K562 (cell line): ENCODE measurements around the gene FILIP1L. TPM values are rescaled to one million over a fixed set of nuclear protein-coding genes. Genes with fewer than 3 reads are reported as not detected.

Experiments used
- CREBBP ChIP-seq: IDR thresholded peaks from one replicate; pipeline ENCODE4 v1.6.1; 2012; ENCODE audit warnings: low read depth, mild to moderate bottlenecking, control low read depth, inconsistent platforms, low read length
- CTBP1 ChIP-seq: fragments of 450-650 bp; IDR thresholded peaks from 2 replicates; pipeline ENCODE4 v1.6.1; 2016; ENCODE audit warnings: borderline replicate concordance
- ETV6 ChIP-seq, 3 experiments: fragments of 150-350 bp in 1 of 3; sonication (generic) in 1 of 3; formaldehyde crosslinking in 1 of 3; IDR thresholded peaks; 2 replicates each; pipeline versions ENCODE4 v1.6.1 to v1.8.0; 2014 to 2022; ENCODE audit warnings: borderline replicate concordance in 2 of 3, low read depth in 2 of 3, antibody characterized with exemption in 1 of 3, low read length in 1 of 3, mild to moderate bottlenecking in 1 of 3, missing genetic modification reagents in 1 of 3
- EWSR1 ChIP-seq: fragments of 450-650 bp; IDR thresholded peaks from 2 replicates; pipeline ENCODE4 v1.6.1; 2018; ENCODE audit warnings: borderline replicate concordance, mild to moderate bottlenecking, low read depth, moderate library complexity; ENCODE audit not compliant: partially characterized antibody
- GATAD2B ChIP-seq: fragments of 450-650 bp; IDR thresholded peaks from 2 replicates; pipeline ENCODE4 v1.6.1; 2017; ENCODE audit warnings: mild to moderate bottlenecking, borderline replicate concordance
- HDGF ChIP-seq: fragments of 450-650 bp; IDR thresholded peaks from 2 replicates; pipeline ENCODE4 v1.6.1; 2016
- HEY1 ChIP-seq: fragments of 250-450 bp; sonication (Bioruptor Pico); IDR thresholded peaks from 2 replicates; pipeline ENCODE4 v1.5.0; 2020; ENCODE audit warnings: mild to moderate bottlenecking, moderate library complexity, borderline replicate concordance
- MITF ChIP-seq: IDR thresholded peaks from 2 replicates; pipeline ENCODE4 v1.6.1; 2014; ENCODE audit warnings: antibody characterized with exemption
- MXD1 ChIP-seq: fragments of 250-450 bp; sonication (Bioruptor Pico); IDR thresholded peaks from 2 replicates; pipeline ENCODE4 v1.8.0; 2021; ENCODE audit warnings: borderline replicate concordance, mild to moderate bottlenecking, moderate library complexity; ENCODE audit not compliant: poor library complexity, severe bottlenecking
- RCOR1 ChIP-seq, 2 experiments: IDR thresholded peaks; 2 replicates each; pipeline ENCODE4 v1.6.1; 2012; ENCODE audit warnings: low read depth in 2 of 2, low read length in 2 of 2, borderline replicate concordance in 1 of 2, improper control_type of control experiment in 1 of 2
- RREB1 ChIP-seq: fragments of 250-450 bp; sonication (Bioruptor Pico); IDR thresholded peaks from 2 replicates; pipeline ENCODE4 v1.4.0; 2020
- SIRT6 ChIP-seq: IDR thresholded peaks from one replicate; pipeline ENCODE4 v1.6.1; 2012; ENCODE audit warnings: low read depth, mild to moderate bottlenecking, control low read depth, inconsistent platforms, low read length, moderate library complexity
- SLC30A9 ChIP-seq: fragments of 250-450 bp; sonication (Bioruptor Pico); IDR thresholded peaks from 2 replicates; pipeline ENCODE4 v1.8.0; 2022; ENCODE audit warnings: mild to moderate bottlenecking, moderate library complexity
- SMAD4 ChIP-seq: fragments of 250-450 bp; sonication (Bioruptor Pico); conservative IDR thresholded peaks from 2 replicates; pipeline ENCODE4 v1.8.0; 2021; ENCODE audit warnings: inconsistent platforms, mild to moderate bottlenecking, moderate library complexity
- SMARCA4 ChIP-seq: fragments of 450-650 bp; IDR thresholded peaks from 2 replicates; pipeline ENCODE4 v1.6.1; 2016
- SMARCA5 ChIP-seq: fragments of 450-650 bp; IDR thresholded peaks from 2 replicates; pipeline ENCODE4 v1.6.1; 2016
- SRSF7 ChIP-seq: fragments of 200-400 bp; formaldehyde crosslinking; optimal IDR thresholded peaks from 2 replicates; pipeline ENCODE3; 2017; ENCODE audit warnings: mild to moderate bottlenecking, low read depth, low read length
- TBL1XR1 ChIP-seq, 2 experiments: IDR thresholded peaks; 2 replicates each; pipeline ENCODE4 v1.6.1; 2012; ENCODE audit warnings: improper control_type of control experiment in 2 of 2, low read length in 2 of 2, mild to moderate bottlenecking in 1 of 2
- ZNF778 ChIP-seq: fragments of 450-650 bp; formaldehyde crosslinking; IDR thresholded peaks from 2 replicates; pipeline ENCODE4 v1.4.0; 2020; ENCODE audit warnings: mild to moderate bottlenecking, moderate library complexity
- polyA plus RNA-seq, 8 experiments: library from polyadenylated mRNA; depleted of rRNA in 4 of 8; stranded (reverse) in 5 of 8; unstranded in 3 of 8; fragments of >200 nt; fragmentation: Nextera tagmentation in 2 of 8; fragmentation: Illumina TruSeq in 1 of 8; extraction: Ambion mirVana in 2 of 8; extraction: Trizol in 1 of 8; gene quantifications; 2 replicates each; pipeline versions ENCODE4 v1.2.1 to v1.2.3, GENCODE V29; 2011 to 2014; ENCODE audit warnings: inconsistent platforms in 1 of 8, missing spikeins in 1 of 8
- total RNA-seq, 7 experiments: library from RNA; depleted of rRNA in 6 of 7; stranded (reverse); fragments of >200 nt in 6 of 7; fragmentation: Illumina TruSeq in 2 of 7; extraction: Trizol in 2 of 7; gene quantifications; 2 replicates each; pipeline versions ENCODE4 v1.2.1 to v1.2.3, GENCODE V29; 2011 to 2021; ENCODE audit warnings: low replicate concordance in 1 of 7

The FILIP1L gene
- total and polyA plus RNA-seq, 9 of the 15 experiments (the other 6 are each of a cell fraction or from before 2014, with no cell fraction given): 0.50 to 2.1 (median 1.1) TPM

GRCh38 chr3:100060685-100061484 lies 53.4 kb downstream of the FILIP1L start (continued):
- TF ChIP-seq HEY1 (CRISPR knock-in tag) (no peak), RCOR1 (IDR thresholded peaks at IDR 0.05; ENCODE audit: borderline replicate concordance in 1 of 2, low read depth in 2 of 2, low read length in 2 of 2) (0 out of 4 replicates have a peak, but pooled peaks of 1 of the 2 experiments have one; percentile 59), ZNF778 (CRISPR knock-in tag) (no peak), MXD1 (CRISPR knock-in tag) (no peak), CTBP1 (peak; percentile 37; the same call in 1 of the 2 replicates), HDGF (0 out of 2 replicates have a peak, but pooled peaks have one; percentile 28), EWSR1 (no peak), SIRT6 (no peak), SRSF7 (no peak), TBL1XR1 (IDR thresholded peaks at IDR 0.05; ENCODE audit: low read length in 2 of 2) (no peak), CREBBP (no peak), SMARCA4 (peak; percentile 55; the same call in 1 of the 2 replicates), GATAD2B (no peak), ETV6 (IDR thresholded peaks at IDR 0.05; ENCODE audit: borderline replicate concordance in 1 of 2, low read depth in 2 of 2, low read length in 1 of 2) (no peak), ETV6 (CRISPR knock-in tag; IDR thresholded peaks at IDR 0.05; ENCODE audit: borderline replicate concordance) (no peak), MITF (peak; percentile 75), SMARCA5 (0 out of 2 replicates have a peak, but pooled peaks have one; percentile 36), SMAD4 (CRISPR knock-in tag) (no peak), SLC30A9 (no peak), RREB1 (CRISPR knock-in tag) (no peak)
